Right lobe of liver (tissue), 4 donors: Measurements from ENCODE around the gene SFT2D1.

Experiments
- CTCF ChIP-seq, 4 donors: fragments of 200-600 bp in 3 of 4; fragments of 450-650 bp in 1 of 4; IDR thresholded peaks; one replicate each; pipeline versions ENCODE4 v1.5.1 to v1.8.0; 2016 to 2022; ENCODE audit warnings: antibody characterized with exemption in 4 of 4, mild to moderate bottlenecking in 2 of 4
- POLR2A ChIP-seq: fragments of 450-650 bp; IDR thresholded peaks from one replicate; pipeline ENCODE4 v1.6.1; 2017; ENCODE audit warnings: antibody characterized with exemption, mild to moderate bottlenecking
- donor health status: DM: no; HTN: no; CAD: no.
- donor health status: DM: no; HTN: no; CAD: no.
- donor health status: DM: no; HTN: yes; CAD: no.

- no peak for TF ChIP-seq POLR2A
- no peak for TF ChIP-seq CTCF (IDR thresholded peaks at IDR 0.05)
Measured at GRCh38 chr6:166360243-166361076, 18.1 kb upstream of the SFT2D1 start.
